H1 (cell line): ENCODE data around the gene MIA2. TPM values are rescaled to one million over a fixed set of nuclear protein-coding genes. Genes with fewer than 3 reads are reported as not detected.

Experiments used
- CTCF ChIA-PET: fragments of 300-600 bp; sonication (Branson Sonifier 250); formaldehyde crosslinking; loops from one replicate; lab custom pipeline; 2021; ENCODE audit not compliant: partially characterized antibody; lab: Charles Lee
- POLR2A ChIA-PET: fragments of 300-600 bp; sonication (Branson Sonifier 250); formaldehyde crosslinking; loops from one replicate; lab custom pipeline; 2021; ENCODE audit warnings: inconsistent platforms; ENCODE audit not compliant: partially characterized antibody; lab: Charles Lee
- DNase-seq, 2 experiments: peaks; one replicate each; pipeline versions ENCODE4 v3.0.0 to v3.0.0-alpha.2; 2010 to 2022; ENCODE audit warnings: low spot score in 2 of 2, low read depth in 1 of 2, mixed read lengths in 1 of 2
- FAIRE-seq: peaks from 2 replicates; lab custom pipeline; 2011; peaks lifted over from hg19 to GRCh38; lab: Jason Lieb, UNC
- H2AFZ ChIP-seq: 2 replicates; pipeline ENCODE4 v1.8.1; 2012; ENCODE audit warnings: low read length, inconsistent platforms
- H2AK5ac ChIP-seq: 2 replicates; pipeline ENCODE4 v1.6.1; 2013; ENCODE audit warnings: low read depth, low read length
- H2BK120ac ChIP-seq: replicated peaks from 2 replicates; pipeline ENCODE3; 2013; ENCODE audit warnings: low read depth, low read length, inconsistent platforms
- H2BK12ac ChIP-seq: 2 replicates; pipeline ENCODE4 v1.6.1; 2013; ENCODE audit warnings: low read depth, low read length
- H2BK15ac ChIP-seq: 2 replicates; pipeline ENCODE4 v1.6.1; 2013; ENCODE audit warnings: low read length
- H2BK20ac ChIP-seq: 2 replicates; pipeline ENCODE4 v1.6.1; 2013; ENCODE audit warnings: low read length
- H2BK5ac ChIP-seq: 2 replicates; pipeline ENCODE4 v1.6.1; 2013; ENCODE audit warnings: low read depth, low read length
- H3K14ac ChIP-seq: 2 replicates; pipeline ENCODE4 v1.6.1; 2013; ENCODE audit warnings: inconsistent platforms; ENCODE audit not compliant: insufficient read length
- H3K18ac ChIP-seq: 2 replicates; pipeline ENCODE4 v1.6.1; 2013; ENCODE audit warnings: low read length; ENCODE audit errors: extremely low read depth
- H3K23ac ChIP-seq: 2 replicates; pipeline ENCODE4 v1.6.1; 2013; ENCODE audit warnings: inconsistent platforms; ENCODE audit not compliant: insufficient read length
- H3K23me2 ChIP-seq: 2 replicates; pipeline ENCODE4 v1.6.1; 2013; ENCODE audit warnings: low read depth, low read length
- H3K27ac ChIP-seq: 2 replicates; pipeline ENCODE4 v1.6.1; 2011; ENCODE audit warnings: low read depth, low read length, inconsistent platforms
- H3K27me3 ChIP-seq, 4 experiments: replicated peaks in 1 of 4; 1 replicate in 1 of 4; 2 replicates in 3 of 4; pipeline versions ENCODE4 v1.6.1 to v1.8.1; 2011 to 2013; ENCODE audit warnings: low read length in 3 of 4, mild to moderate bottlenecking in 3 of 4, inconsistent platforms in 2 of 4, mixed read lengths in 2 of 4, moderate library complexity in 1 of 4; ENCODE audit not compliant: control insufficient read depth in 3 of 4, insufficient read depth in 3 of 4; ENCODE audit errors: extremely low read depth in 1 of 4
- H3K36me3 ChIP-seq, 4 experiments: 2 replicates each; pipeline versions ENCODE4 v1.6.1 to v1.8.1; 2011 to 2013; ENCODE audit warnings: mild to moderate bottlenecking in 4 of 4, low read length in 3 of 4, moderate library complexity in 2 of 4, control low read depth in 1 of 4, inconsistent platforms in 1 of 4; ENCODE audit not compliant: insufficient read depth in 4 of 4, control insufficient read depth in 2 of 4
- H3K4ac ChIP-seq: replicated peaks from 2 replicates; pipeline ENCODE3; 2013; ENCODE audit warnings: low read length, low read depth, mixed read lengths, inconsistent platforms; ENCODE audit not compliant: insufficient read length
- H3K4me1 ChIP-seq, 4 experiments: replicated peaks in 1 of 4; 1 replicate in 1 of 4; 2 replicates in 3 of 4; pipeline versions ENCODE4 v1.6.1 to v1.8.1; 2011 to 2013; ENCODE audit warnings: low read length in 3 of 4, inconsistent platforms in 2 of 4, mixed read lengths in 1 of 4; ENCODE audit not compliant: insufficient read depth in 4 of 4, control insufficient read depth in 3 of 4
- H3K4me2 ChIP-seq, 2 experiments: 2 replicates each; pipeline versions ENCODE4 v1.6.1 to v1.8.1; 2011 to 2013; ENCODE audit warnings: low read depth in 2 of 2, low read length in 2 of 2, control low read depth in 1 of 2, inconsistent platforms in 1 of 2, mild to moderate bottlenecking in 1 of 2; ENCODE audit not compliant: insufficient read depth in 1 of 2
- H3K4me3 ChIP-seq, 4 experiments: fragments of 200-600, 300-600 bp in 1 of 4; sonication (generic), shearing (Covaris generic), sonication (Bioruptor Twin) in 1 of 4; 2 replicates each; pipeline versions ENCODE4 v1.5.1 to v1.8.1; 2011 to 2016; ENCODE audit warnings: low read length in 4 of 4, low read depth in 3 of 4, control low read depth in 2 of 4, inconsistent platforms in 2 of 4, mild to moderate bottlenecking in 2 of 4, mixed read lengths in 1 of 4, moderate library complexity in 1 of 4; ENCODE audit not compliant: insufficient read depth in 2 of 4; ENCODE audit errors: extremely low read depth in 1 of 4
- H3K56ac ChIP-seq: replicated peaks from 2 replicates; pipeline ENCODE3; 2013; ENCODE audit warnings: low read depth, mild to moderate bottlenecking, mixed read lengths, low read length, inconsistent platforms; ENCODE audit not compliant: insufficient read length
- H3K79me1 ChIP-seq: 2 replicates; pipeline ENCODE4 v1.6.1; 2013; ENCODE audit warnings: low read depth, low read length, control low read depth
- H3K79me2 ChIP-seq, 2 experiments: 2 replicates each; pipeline versions ENCODE4 v1.6.1 to v1.8.1; 2012 to 2013; ENCODE audit warnings: low read length in 2 of 2, mild to moderate bottlenecking in 2 of 2, inconsistent platforms in 1 of 2; ENCODE audit not compliant: insufficient read depth in 2 of 2, control insufficient read depth in 1 of 2
- H3K9ac ChIP-seq, 4 experiments: replicated peaks in 1 of 4; 1 replicate in 1 of 4; 2 replicates in 3 of 4; pipeline versions ENCODE4 v1.6.1 to v1.8.1; 2011 to 2013; ENCODE audit warnings: low read depth in 3 of 4, low read length in 3 of 4, control low read depth in 2 of 4, mild to moderate bottlenecking in 2 of 4, moderate library complexity in 2 of 4, inconsistent platforms in 1 of 4; ENCODE audit errors: extremely low read depth in 1 of 4
- H3K9me3 ChIP-seq, 2 experiments: 2 replicates each; pipeline versions ENCODE4 v1.6.1 to v1.8.1; 2012 to 2013; ENCODE audit warnings: mild to moderate bottlenecking in 2 of 2, moderate library complexity in 2 of 2, control low read depth in 1 of 2, inconsistent platforms in 1 of 2, low read depth in 1 of 2, low read length in 1 of 2, mixed read lengths in 1 of 2; ENCODE audit not compliant: insufficient read depth in 2 of 2
- H4K20me1 ChIP-seq, 2 experiments: replicated peaks in 1 of 2; 2 replicates each; pipeline versions ENCODE3 to v1.8.1; 2011 to 2013; ENCODE audit warnings: inconsistent platforms in 2 of 2, low read length in 2 of 2, mild to moderate bottlenecking in 1 of 2; ENCODE audit not compliant: insufficient read depth in 2 of 2, control insufficient read depth in 1 of 2
- H4K5ac ChIP-seq: 2 replicates; pipeline ENCODE4 v1.6.1; 2013; ENCODE audit warnings: low read length, low read depth, mixed read lengths, inconsistent platforms; ENCODE audit not compliant: insufficient read length
- H4K8ac ChIP-seq: 2 replicates; pipeline ENCODE4 v1.8.0; 2013; ENCODE audit warnings: mild to moderate bottlenecking, moderate library complexity, low read length, inconsistent platforms; ENCODE audit not compliant: insufficient read depth; ENCODE audit errors: extremely low read depth
- H4K91ac ChIP-seq: replicated peaks from 2 replicates; pipeline ENCODE3; 2013; ENCODE audit warnings: low read length, mixed read lengths, inconsistent platforms; ENCODE audit not compliant: insufficient read length
- ATF2 ChIP-seq: IDR thresholded peaks from 2 replicates; pipeline ENCODE4 v1.6.1; 2012; ENCODE audit warnings: low read length, inconsistent platforms
- BCL11A ChIP-seq, 2 experiments: IDR thresholded peaks; one replicate each; pipeline ENCODE4 v1.6.1; 2011; ENCODE audit warnings: low read depth in 2 of 2, low read length in 2 of 2, mild to moderate bottlenecking in 2 of 2
- CBX5 ChIP-seq: fragments of 300-800, 300-1000 bp; sonication (generic); IDR thresholded peaks from 2 replicates; pipeline ENCODE4 v1.7.1; 2016; ENCODE audit warnings: antibody characterized with exemption, low read length, low read depth
- EGR1 ChIP-seq: IDR thresholded peaks from 2 replicates; pipeline ENCODE4 v1.6.1; 2011; ENCODE audit warnings: low read depth, low read length, borderline replicate concordance
- GABPA ChIP-seq: IDR thresholded peaks from 2 replicates; pipeline ENCODE4 v1.6.1; 2011; ENCODE audit warnings: mild to moderate bottlenecking, low read length, moderate library complexity, borderline replicate concordance; ENCODE audit not compliant: insufficient read depth
- RNF2 ChIP-seq: fragments of 200-900, 300-1000 bp; sonication (generic); IDR thresholded peaks from 2 replicates; pipeline ENCODE4 v1.7.1; 2016; ENCODE audit warnings: borderline replicate concordance, low read depth, mild to moderate bottlenecking, antibody characterized with exemption, low read length; ENCODE audit not compliant: poor library complexity, severe bottlenecking; ENCODE audit errors: missing control alignments
- SP2 ChIP-seq: IDR thresholded peaks from 2 replicates; pipeline ENCODE4 v1.6.1; 2012; ENCODE audit warnings: mild to moderate bottlenecking, low read length, inconsistent platforms
- SRF ChIP-seq: IDR thresholded peaks from 2 replicates; pipeline ENCODE4 v1.6.1; 2011; ENCODE audit warnings: mild to moderate bottlenecking, low read depth, low read length, moderate library complexity
- TCF12 ChIP-seq: IDR thresholded peaks from 2 replicates; pipeline ENCODE4 v1.6.1; 2011; ENCODE audit warnings: low read depth, mild to moderate bottlenecking, low read length
- USF2 ChIP-seq: IDR thresholded peaks from 2 replicates; pipeline ENCODE4 v1.6.1; 2011; ENCODE audit warnings: low read length, improper control_type of control experiment
- WGBS, 2 experiments: shearing (Covaris generic) in 1 of 2; methylation state at CpG; one replicate each; pipeline versions ENCODE4 v1.1.6 to v1.1.7; 2013 to 2015; ENCODE audit warnings: low lambda C conversion rate in 2 of 2, mixed read lengths in 2 of 2, inconsistent platforms in 1 of 2, low coverage in 1 of 2, missing lambda C conversion rate in 1 of 2; ENCODE audit not compliant: insufficient replicate concordance in 2 of 2, insufficient coverage in 1 of 2, insufficient read length in 1 of 2; ENCODE audit errors: extremely low coverage in 1 of 2, missing lambda C conversion rate in 1 of 2; 5-methylcytosine and 5-hydroxymethylcytosine counted together
- polyA plus RNA-seq, 7 experiments: library from polyadenylated mRNA; depleted of rRNA in 3 of 7; stranded (reverse) in 5 of 7; unstranded in 2 of 7; fragments of >200 nt in 5 of 7; fragments of 200-250 nt in 2 of 7; gene quantifications; 1 replicate in 5 of 7; 2 replicates in 1 of 7; 4 replicates in 1 of 7; pipeline versions ENCODE4 v1.2.1 to v1.2.3, GENCODE V29; 2011 to 2013; ENCODE audit warnings: missing spikeins in 2 of 7, mixed read lengths in 2 of 7
- total RNA-seq: library from RNA; stranded (reverse); fragmentation: NEBNext Ultra II Directional; extraction: Animal tissue kit (Norgen Biotek cat#: 25700); gene quantifications from 2 replicates; pipeline ENCODE4 v1.2.1, GENCODE V29; 2021

The MIA2 gene
- total and polyA plus RNA-seq, 2 of the 8 experiments (the other 6 are each of a cell fraction or from before 2014, with no cell fraction given): 10.1 to 15.0 TPM

- H3K23me2 ChIP-seq: no peaks in the 10 kb centered on the region
- FAIRE-seq (no peak), DNase-seq (no peak)
- no peak overlapping the region for H3K4me3 ChIP-seq
- WGBS, 2 experiments: 95% methylated on average over 4 of the region's 4 CpGs; no CpG with 5 or more reads in 1 of the 2 experiments
- H3K27ac ChIP-seq: no peak overlapping the region
- H3K14ac ChIP-seq: no peak overlapping the region
- no peak overlapping the region for H2BK15ac ChIP-seq
- H3K79me1 ChIP-seq: no peaks in the 10 kb centered on the region
- H2BK120ac ChIP-seq: no peak overlapping the region
- no peak overlapping the region for H3K4ac ChIP-seq
- H4K8ac ChIP-seq: no peak overlapping the region
- H3K4me1 ChIP-seq: no peaks in the 10 kb centered on the region; a peak in 2 of 7 replicates
- H4K91ac ChIP-seq: no peak overlapping the region
- no peak overlapping the region for H2BK20ac ChIP-seq
- POLR2A ChIA-PET: interaction anchor here (0.6 to 0.7 kb wide), 2 partner anchors 10 to 47 kb away, joined by 3 read pairs; no protein-coding TSS in a partner anchor
- no peak overlapping the region for H2AK5ac ChIP-seq
- no peak overlapping the region for H3K18ac ChIP-seq
- no peaks in the 10 kb centered on the region for H3K27me3 ChIP-seq
- no peak overlapping the region for H4K5ac ChIP-seq
- H3K9me3 ChIP-seq: no peaks in the 10 kb centered on the region
- no peak overlapping the region for H3K9ac ChIP-seq
- no peaks in the 10 kb centered on the region for H3K36me3 ChIP-seq
- no peaks in the 10 kb centered on the region for H3K79me2 ChIP-seq
- no peak overlapping the region for H3K23ac ChIP-seq
- H4K20me1 ChIP-seq: no peaks in the 10 kb centered on the region
- H2AFZ ChIP-seq: no peak overlapping the region
- H3K56ac ChIP-seq: no peak overlapping the region
- H2BK5ac ChIP-seq: no peak overlapping the region
- H2BK12ac ChIP-seq: no peak overlapping the region
- H3K4me2 ChIP-seq: no peak overlapping the region
- CTCF ChIA-PET: interaction anchor here (0.9 to 1.5 kb wide), 6 partner anchors 19 to 127 kb away, joined by 3 to 4 read pairs (median 4); partner anchors contain the start of gene FBXO33
- TF ChIP-seq TCF12: no peak
- TF ChIP-seq SP2: no peak
- no peak for TF ChIP-seq EGR1
- TF ChIP-seq USF2: no peak
- TF ChIP-seq SRF: no peak
- TF ChIP-seq RNF2: no peak
- TF ChIP-seq CBX5: no peak
- no peak for TF ChIP-seq BCL11A (IDR thresholded peaks at IDR 0.05; ENCODE audit: low read depth in 2 of 2, low read length in 2 of 2)
- TF ChIP-seq GABPA: no peak
- no peak for TF ChIP-seq ATF2
Observed at GRCh38 chr14:39381366-39381765, 147.7 kb downstream of the MIA2 start.
